ENCODE measurements around the gene ANKRD53. TPM values are rescaled to one million over a fixed set of nuclear protein-coding genes. Genes with fewer than 3 reads are reported as not detected.

Gene ANKRD53
- total RNA-seq, 1 donor from 2014 or later = 11.7 TPM

- H3K27ac Mint-ChIP-seq (ENCODE audit: unreplicated experiment) = no peak overlapping the region
- no peak overlapping the region for H3K4me3 Mint-ChIP-seq (ENCODE audit: unreplicated experiment)
- peaks cover 23% of the 10 kb centered on the region for H3K27me3 Mint-ChIP-seq (ENCODE audit: unreplicated experiment)
- no peaks in the 10 kb centered on the region for H3K9me3 Mint-ChIP-seq (ENCODE audit: unreplicated experiment)
- TF ChIP-seq, protein P1, sequence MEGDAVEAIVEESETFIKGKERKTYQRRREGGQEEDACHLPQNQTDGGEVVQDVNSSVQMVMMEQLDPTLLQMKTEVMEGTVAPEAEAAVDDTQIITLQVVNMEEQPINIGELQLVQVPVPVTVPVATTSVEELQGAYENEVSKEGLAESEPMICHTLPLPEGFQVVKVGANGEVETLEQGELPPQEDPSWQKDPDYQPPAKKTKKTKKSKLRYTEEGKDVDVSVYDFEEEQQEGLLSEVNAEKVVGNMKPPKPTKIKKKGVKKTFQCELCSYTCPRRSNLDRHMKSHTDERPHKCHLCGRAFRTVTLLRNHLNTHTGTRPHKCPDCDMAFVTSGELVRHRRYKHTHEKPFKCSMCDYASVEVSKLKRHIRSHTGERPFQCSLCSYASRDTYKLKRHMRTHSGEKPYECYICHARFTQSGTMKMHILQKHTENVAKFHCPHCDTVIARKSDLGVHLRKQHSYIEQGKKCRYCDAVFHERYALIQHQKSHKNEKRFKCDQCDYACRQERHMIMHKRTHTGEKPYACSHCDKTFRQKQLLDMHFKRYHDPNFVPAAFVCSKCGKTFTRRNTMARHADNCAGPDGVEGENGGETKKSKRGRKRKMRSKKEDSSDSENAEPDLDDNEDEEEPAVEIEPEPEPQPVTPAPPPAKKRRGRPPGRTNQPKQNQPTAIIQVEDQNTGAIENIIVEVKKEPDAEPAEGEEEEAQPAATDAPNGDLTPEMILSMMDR (IDR thresholded peaks at IDR 0.05; ENCODE audit: partially characterized antibody, unreplicated experiment) = no peak
- DNase-seq = no peak
- H3K36me3 Mint-ChIP-seq (ENCODE audit: unreplicated experiment) = no peaks in the 10 kb centered on the region
- no peaks in the 10 kb centered on the region for H3K4me1 Mint-ChIP-seq (ENCODE audit: low read depth, unreplicated experiment)
These were observed 34.2 kb upstream of the ANKRD53 start for GRCh38 chr2:70944111-70944690.

GRCh38 chr2:70946832-70947442 lies 31.5 kb upstream of the ANKRD53 start:
- Mint-ChIP-seq H3K9me3 (ENCODE audit: unreplicated experiment) (no peaks in the 10 kb centered on the region), H3K27ac (ENCODE audit: unreplicated experiment) (no peak overlapping the region), H3K4me1 (ENCODE audit: low read depth, unreplicated experiment) (no peaks in the 10 kb centered on the region), H3K27me3 (ENCODE audit: unreplicated experiment) (peaks cover 14% of the 10 kb centered on the region), H3K36me3 (ENCODE audit: unreplicated experiment) (no peaks in the 10 kb centered on the region), H3K4me3 (ENCODE audit: unreplicated experiment) (no peak overlapping the region)
- TF ChIP-seq, protein P1 (IDR thresholded peaks at IDR 0.05; ENCODE audit: partially characterized antibody, unreplicated experiment) = peak; percentile 85
- DNase-seq = peak; percentile 72

DNA sequence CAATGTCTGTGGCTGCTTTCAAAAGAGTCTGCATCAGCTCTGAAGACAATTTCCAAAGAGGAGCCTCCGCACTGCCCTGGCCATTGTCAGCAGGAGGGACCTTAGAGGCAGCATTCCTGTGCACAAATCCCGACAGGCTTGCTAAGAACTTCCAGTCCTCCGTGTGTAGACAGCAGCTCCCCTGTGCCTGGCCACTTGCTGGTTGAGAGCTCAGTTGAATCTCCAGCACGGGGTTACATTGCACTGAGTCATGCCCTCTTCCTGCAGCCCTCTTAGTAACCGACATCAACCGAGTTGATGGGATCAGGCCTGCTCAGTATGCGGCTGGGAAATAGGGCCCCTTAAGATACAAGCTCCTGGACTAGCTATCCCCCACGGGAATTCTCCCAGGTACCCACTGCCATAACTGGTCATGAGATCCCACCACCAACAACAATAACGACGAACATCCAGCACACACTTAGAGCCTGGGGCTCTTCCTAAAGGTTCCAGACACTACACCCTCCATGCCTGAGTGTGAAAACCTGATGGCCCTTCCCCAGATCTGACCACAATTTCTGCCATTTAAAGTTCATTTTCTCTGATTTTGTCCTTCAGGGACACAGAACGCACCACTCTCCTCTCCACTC lies 30.8 kb upstream of the ANKRD53 start:
- TF ChIP-seq, protein P1 (IDR thresholded peaks at IDR 0.05; ENCODE audit: partially characterized antibody, unreplicated experiment) = no peak
- Mint-ChIP-seq H3K9me3 (ENCODE audit: unreplicated experiment) (no peaks in the 10 kb centered on the region), H3K36me3 (ENCODE audit: unreplicated experiment) (no peaks in the 10 kb centered on the region), H3K4me1 (ENCODE audit: low read depth, unreplicated experiment) (no peaks in the 10 kb centered on the region), H3K27ac (ENCODE audit: unreplicated experiment) (no peak overlapping the region), H3K27me3 (ENCODE audit: unreplicated experiment) (peaks cover 12% of the 10 kb centered on the region), H3K4me3 (ENCODE audit: unreplicated experiment) (peak overlapping the region; percentile 10)
- no peak for DNase-seq

DNA sequence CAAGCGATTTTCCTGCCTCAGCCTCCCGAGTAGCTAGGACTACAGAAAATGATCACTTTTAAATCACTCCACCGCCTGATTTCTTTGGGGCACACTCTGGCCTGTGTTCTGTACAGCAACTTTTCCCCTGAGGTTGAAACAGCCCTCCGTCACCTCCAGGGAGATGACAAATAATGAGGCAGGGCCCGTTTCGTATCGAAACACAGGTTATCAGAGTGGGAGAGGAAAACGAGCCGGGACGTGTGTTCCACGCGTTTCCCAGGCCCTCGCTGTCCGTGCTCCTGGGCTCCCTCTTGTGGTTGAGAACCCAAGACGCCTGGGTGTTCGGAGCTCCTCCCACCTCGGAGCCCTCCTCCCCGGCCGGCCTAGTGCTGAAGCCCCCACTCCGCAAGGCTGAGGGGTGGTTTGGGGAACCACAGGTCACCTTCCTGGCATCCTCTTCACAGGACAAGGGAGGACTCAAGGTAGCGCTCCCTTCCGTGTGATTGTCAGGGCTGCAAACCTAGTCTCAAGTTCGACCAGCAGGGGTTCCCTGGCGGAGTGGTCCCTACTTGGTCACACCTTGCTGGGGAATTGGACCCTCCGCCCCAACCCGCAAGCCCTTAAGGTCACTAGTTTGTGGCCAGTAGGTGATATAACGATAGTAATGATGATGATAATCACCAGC lies 30.0 kb upstream of the ANKRD53 start:
- TF ChIP-seq, protein P1 (IDR thresholded peaks at IDR 0.05; ENCODE audit: partially characterized antibody, unreplicated experiment) = peak; percentile 90
- Mint-ChIP-seq H3K4me1 (ENCODE audit: low read depth, unreplicated experiment) (no peaks in the 10 kb centered on the region), H3K27me3 (ENCODE audit: unreplicated experiment) (peaks cover 12% of the 10 kb centered on the region), H3K4me3 (ENCODE audit: unreplicated experiment) (peak overlapping the region; percentile 10), H3K36me3 (ENCODE audit: unreplicated experiment) (no peaks in the 10 kb centered on the region), H3K27ac (ENCODE audit: unreplicated experiment) (no peak overlapping the region), H3K9me3 (ENCODE audit: unreplicated experiment) (no peaks in the 10 kb centered on the region)
- peak; percentile 89 for DNase-seq
